GM23338 (cell line): Measurements from ENCODE around the gene PDE6C.

ENCODE experiments used
- CREB1 ChIP-seq: fragments of 250-450 bp; sonication (Bioruptor Pico); IDR thresholded peaks from 2 replicates; pipeline ENCODE4 v1.5.0; 2020; ENCODE audit warnings: low read depth, mild to moderate bottlenecking, moderate library complexity
- EZH2 ChIP-seq: fragments of 200-600 bp; sonication (generic); IDR thresholded peaks from one replicate; pipeline ENCODE4 v1.8.0; 2017; ENCODE audit warnings: antibody characterized with exemption, mild to moderate bottlenecking, low read depth; ENCODE audit not compliant: unreplicated experiment
- EZH2phosphoT487 ChIP-seq: fragments of 200-600 bp; sonication (generic); IDR thresholded peaks from one replicate; pipeline ENCODE4 v1.8.1; 2018; ENCODE audit warnings: antibody characterized with exemption; ENCODE audit not compliant: unreplicated experiment
- JUNB ChIP-seq: IDR thresholded peaks from one replicate; pipeline ENCODE4 v1.6.1; 2016; ENCODE audit warnings: antibody characterized with exemption; ENCODE audit not compliant: unreplicated experiment
- NANOG ChIP-seq: IDR thresholded peaks from 2 replicates; pipeline ENCODE4 v1.6.1; 2016; ENCODE audit warnings: antibody characterized with exemption, borderline replicate concordance
- POLR2AphosphoS5 ChIP-seq: IDR thresholded peaks from 2 replicates; pipeline ENCODE4 v1.6.1; 2016; ENCODE audit warnings: antibody characterized with exemption, low read depth
- STAT1 ChIP-seq: IDR thresholded peaks from one replicate; pipeline ENCODE4 v1.6.1; 2016; ENCODE audit warnings: antibody characterized with exemption; ENCODE audit not compliant: unreplicated experiment
- ZNF331 ChIP-seq: fragments of 250-450 bp; sonication (Bioruptor Pico); IDR thresholded peaks from 2 replicates; pipeline ENCODE4 v1.5.0; 2020; ENCODE audit warnings: low read depth, mild to moderate bottlenecking, moderate library complexity
- TF ChIP-seq, protein P1 (sequence below), 2 experiments: fragments of 200-600 bp in 1 of 2; sonication (generic) in 1 of 2; conservative IDR thresholded peaks; 2 replicates each; pipeline versions ENCODE4 v1.5.1 to v1.6.1; 2016 to 2017; ENCODE audit warnings: antibody characterized with exemption in 2 of 2, low read depth in 2 of 2, mild to moderate bottlenecking in 2 of 2, moderate library complexity in 1 of 2
- TF ChIP-seq, protein P2 (sequence below): IDR thresholded peaks from one replicate; pipeline ENCODE4 v1.6.1; 2018; ENCODE audit warnings: antibody characterized with exemption; ENCODE audit not compliant: unreplicated experiment
- TF ChIP-seq, protein P3 (sequence below): IDR thresholded peaks from 2 replicates; pipeline ENCODE4 v1.6.1; 2016; ENCODE audit warnings: antibody characterized with exemption
- TF ChIP-seq, protein P4 (sequence below): fragments of 250-450 bp; sonication (Bioruptor Pico); IDR thresholded peaks from 2 replicates; pipeline ENCODE4 v1.5.0; 2020; ENCODE audit warnings: mild to moderate bottlenecking, moderate library complexity

- TF ChIP-seq EZH2 (no peak), ZNF331 (CRISPR knock-in tag) (no peak), CREB1 (no peak), POLR2AphosphoS5 (no peak), STAT1 (no peak), EZH2phosphoT487 (no peak), JUNB (no peak), NANOG (no peak)
- TF ChIP-seq, protein P1, sequence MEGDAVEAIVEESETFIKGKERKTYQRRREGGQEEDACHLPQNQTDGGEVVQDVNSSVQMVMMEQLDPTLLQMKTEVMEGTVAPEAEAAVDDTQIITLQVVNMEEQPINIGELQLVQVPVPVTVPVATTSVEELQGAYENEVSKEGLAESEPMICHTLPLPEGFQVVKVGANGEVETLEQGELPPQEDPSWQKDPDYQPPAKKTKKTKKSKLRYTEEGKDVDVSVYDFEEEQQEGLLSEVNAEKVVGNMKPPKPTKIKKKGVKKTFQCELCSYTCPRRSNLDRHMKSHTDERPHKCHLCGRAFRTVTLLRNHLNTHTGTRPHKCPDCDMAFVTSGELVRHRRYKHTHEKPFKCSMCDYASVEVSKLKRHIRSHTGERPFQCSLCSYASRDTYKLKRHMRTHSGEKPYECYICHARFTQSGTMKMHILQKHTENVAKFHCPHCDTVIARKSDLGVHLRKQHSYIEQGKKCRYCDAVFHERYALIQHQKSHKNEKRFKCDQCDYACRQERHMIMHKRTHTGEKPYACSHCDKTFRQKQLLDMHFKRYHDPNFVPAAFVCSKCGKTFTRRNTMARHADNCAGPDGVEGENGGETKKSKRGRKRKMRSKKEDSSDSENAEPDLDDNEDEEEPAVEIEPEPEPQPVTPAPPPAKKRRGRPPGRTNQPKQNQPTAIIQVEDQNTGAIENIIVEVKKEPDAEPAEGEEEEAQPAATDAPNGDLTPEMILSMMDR (conservative IDR thresholded peaks at IDR 0.05; ENCODE audit: low read depth in 2 of 2): no peak
- TF ChIP-seq, protein P2, sequence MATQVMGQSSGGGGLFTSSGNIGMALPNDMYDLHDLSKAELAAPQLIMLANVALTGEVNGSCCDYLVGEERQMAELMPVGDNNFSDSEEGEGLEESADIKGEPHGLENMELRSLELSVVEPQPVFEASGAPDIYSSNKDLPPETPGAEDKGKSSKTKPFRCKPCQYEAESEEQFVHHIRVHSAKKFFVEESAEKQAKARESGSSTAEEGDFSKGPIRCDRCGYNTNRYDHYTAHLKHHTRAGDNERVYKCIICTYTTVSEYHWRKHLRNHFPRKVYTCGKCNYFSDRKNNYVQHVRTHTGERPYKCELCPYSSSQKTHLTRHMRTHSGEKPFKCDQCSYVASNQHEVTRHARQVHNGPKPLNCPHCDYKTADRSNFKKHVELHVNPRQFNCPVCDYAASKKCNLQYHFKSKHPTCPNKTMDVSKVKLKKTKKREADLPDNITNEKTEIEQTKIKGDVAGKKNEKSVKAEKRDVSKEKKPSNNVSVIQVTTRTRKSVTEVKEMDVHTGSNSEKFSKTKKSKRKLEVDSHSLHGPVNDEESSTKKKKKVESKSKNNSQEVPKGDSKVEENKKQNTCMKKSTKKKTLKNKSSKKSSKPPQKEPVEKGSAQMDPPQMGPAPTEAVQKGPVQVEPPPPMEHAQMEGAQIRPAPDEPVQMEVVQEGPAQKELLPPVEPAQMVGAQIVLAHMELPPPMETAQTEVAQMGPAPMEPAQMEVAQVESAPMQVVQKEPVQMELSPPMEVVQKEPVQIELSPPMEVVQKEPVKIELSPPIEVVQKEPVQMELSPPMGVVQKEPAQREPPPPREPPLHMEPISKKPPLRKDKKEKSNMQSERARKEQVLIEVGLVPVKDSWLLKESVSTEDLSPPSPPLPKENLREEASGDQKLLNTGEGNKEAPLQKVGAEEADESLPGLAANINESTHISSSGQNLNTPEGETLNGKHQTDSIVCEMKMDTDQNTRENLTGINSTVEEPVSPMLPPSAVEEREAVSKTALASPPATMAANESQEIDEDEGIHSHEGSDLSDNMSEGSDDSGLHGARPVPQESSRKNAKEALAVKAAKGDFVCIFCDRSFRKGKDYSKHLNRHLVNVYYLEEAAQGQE: no peak
- TF ChIP-seq, protein P3, sequence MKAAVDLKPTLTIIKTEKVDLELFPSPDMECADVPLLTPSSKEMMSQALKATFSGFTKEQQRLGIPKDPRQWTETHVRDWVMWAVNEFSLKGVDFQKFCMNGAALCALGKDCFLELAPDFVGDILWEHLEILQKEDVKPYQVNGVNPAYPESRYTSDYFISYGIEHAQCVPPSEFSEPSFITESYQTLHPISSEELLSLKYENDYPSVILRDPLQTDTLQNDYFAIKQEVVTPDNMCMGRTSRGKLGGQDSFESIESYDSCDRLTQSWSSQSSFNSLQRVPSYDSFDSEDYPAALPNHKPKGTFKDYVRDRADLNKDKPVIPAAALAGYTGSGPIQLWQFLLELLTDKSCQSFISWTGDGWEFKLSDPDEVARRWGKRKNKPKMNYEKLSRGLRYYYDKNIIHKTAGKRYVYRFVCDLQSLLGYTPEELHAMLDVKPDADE: no peak
- TF ChIP-seq, protein P4, sequence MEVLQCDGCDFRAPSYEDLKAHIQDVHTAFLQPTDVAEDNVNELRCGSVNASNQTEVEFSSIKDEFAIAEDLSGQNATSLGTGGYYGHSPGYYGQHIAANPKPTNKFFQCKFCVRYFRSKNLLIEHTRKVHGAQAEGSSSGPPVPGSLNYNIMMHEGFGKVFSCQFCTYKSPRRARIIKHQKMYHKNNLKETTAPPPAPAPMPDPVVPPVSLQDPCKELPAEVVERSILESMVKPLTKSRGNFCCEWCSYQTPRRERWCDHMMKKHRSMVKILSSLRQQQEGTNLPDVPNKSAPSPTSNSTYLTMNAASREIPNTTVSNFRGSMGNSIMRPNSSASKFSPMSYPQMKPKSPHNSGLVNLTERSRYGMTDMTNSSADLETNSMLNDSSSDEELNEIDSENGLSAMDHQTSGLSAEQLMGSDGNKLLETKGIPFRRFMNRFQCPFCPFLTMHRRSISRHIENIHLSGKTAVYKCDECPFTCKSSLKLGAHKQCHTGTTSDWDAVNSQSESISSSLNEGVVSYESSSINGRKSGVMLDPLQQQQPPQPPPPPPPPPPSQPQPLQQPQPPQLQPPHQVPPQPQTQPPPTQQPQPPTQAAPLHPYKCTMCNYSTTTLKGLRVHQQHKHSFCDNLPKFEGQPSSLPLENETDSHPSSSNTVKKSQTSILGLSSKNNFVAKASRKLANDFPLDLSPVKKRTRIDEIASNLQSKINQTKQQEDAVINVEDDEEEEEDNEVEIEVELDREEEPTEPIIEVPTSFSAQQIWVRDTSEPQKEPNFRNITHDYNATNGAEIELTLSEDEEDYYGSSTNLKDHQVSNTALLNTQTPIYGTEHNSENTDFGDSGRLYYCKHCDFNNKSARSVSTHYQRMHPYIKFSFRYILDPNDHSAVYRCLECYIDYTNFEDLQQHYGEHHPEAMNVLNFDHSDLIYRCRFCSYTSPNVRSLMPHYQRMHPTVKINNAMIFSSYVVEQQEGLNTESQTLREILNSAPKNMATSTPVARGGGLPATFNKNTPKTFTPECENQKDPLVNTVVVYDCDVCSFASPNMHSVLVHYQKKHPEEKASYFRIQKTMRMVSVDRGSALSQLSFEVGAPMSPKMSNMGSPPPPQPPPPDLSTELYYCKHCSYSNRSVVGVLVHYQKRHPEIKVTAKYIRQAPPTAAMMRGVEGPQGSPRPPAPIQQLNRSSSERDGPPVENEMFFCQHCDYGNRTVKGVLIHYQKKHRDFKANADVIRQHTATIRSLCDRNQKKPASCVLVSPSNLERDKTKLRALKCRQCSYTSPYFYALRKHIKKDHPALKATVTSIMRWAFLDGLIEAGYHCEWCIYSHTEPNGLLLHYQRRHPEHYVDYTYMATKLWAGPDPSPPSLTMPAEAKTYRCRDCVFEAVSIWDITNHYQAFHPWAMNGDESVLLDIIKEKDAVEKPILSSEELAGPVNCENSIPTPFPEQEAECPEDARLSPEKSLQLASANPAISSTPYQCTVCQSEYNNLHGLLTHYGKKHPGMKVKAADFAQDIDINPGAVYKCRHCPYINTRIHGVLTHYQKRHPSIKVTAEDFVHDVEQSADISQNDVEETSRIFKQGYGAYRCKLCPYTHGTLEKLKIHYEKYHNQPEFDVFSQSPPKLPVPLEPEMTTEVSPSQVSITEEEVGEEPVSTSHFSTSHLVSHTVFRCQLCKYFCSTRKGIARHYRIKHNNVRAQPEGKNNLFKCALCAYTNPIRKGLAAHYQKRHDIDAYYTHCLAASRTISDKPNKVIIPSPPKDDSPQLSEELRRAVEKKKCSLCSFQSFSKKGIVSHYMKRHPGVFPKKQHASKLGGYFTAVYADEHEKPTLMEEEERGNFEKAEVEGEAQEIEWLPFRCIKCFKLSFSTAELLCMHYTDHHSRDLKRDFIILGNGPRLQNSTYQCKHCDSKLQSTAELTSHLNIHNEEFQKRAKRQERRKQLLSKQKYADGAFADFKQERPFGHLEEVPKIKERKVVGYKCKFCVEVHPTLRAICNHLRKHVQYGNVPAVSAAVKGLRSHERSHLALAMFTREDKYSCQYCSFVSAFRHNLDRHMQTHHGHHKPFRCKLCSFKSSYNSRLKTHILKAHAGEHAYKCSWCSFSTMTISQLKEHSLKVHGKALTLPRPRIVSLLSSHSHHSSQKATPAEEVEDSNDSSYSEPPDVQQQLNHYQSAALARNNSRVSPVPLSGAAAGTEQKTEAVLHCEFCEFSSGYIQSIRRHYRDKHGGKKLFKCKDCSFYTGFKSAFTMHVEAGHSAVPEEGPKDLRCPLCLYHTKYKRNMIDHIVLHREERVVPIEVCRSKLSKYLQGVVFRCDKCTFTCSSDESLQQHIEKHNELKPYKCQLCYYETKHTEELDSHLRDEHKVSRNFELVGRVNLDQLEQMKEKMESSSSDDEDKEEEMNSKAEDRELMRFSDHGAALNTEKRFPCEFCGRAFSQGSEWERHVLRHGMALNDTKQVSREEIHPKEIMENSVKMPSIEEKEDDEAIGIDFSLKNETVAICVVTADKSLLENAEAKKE: no peak
Measured at GRCh38 chr10:93629647-93630305, 17.4 kb downstream of the PDE6C start.
